ENCODE results near the gene CDH4.

Gene CDH4

DNA sequence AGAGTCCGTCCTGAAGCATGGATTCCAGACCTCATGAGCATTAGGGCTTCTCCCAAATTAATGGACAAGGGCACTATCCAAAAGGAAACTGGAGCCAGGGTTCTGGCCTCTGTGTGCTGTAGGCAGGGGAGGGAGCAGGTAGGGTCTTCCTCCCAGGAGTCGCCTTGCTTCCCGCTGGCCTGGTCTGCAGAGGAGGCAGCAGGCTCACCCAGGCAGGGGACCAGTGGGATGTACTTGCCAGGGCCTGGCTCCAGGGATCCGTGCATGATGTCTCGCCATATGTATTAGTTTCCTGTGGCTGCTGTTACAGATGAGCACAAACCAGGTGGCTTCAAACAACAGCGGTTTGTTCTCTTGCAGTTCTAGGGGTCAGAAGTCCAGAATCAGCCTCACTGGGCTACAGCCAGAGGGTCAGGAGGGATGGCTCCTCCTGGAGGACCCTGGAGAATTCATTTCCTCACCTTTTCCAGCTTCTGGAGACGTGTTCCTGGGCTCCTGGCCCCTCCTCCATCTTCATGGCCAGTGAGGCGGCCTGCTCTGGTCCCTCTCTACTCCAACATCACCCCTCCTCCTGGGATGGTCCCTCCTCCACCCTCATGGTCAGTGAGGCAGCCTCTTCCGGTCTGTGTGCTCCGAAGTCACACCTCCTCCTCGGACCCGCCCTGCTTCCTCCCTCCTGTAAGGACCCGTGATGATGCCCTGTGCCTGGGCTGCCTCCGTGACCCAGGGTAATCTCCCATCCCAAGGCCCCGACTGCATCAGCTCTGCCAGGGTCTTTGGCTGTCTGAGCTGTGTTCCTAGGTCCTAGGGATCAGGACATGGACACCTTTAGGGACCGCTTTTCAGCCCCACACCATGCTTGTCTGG, 329.1 kb downstream of the CDH4 start:
- Histone ChIP-seq H3K79me2 (ENCODE audit: control insufficient read depth, insufficient read depth, low read length, poor library complexity) (no peaks in the 10 kb centered on the region), H3K4ac (ENCODE audit: low read depth, low read length) (no peak overlapping the region), H3K27me3 (ENCODE audit: insufficient read depth, low read length) (no peaks in the 10 kb centered on the region), H3K23ac (ENCODE audit: low read length) (no peak overlapping the region), H3K4me1 (ENCODE audit: control insufficient read depth in 1 of 2, insufficient read depth in 2 of 2, low read length in 2 of 2) (no peaks in the 10 kb centered on the region), H3K14ac (ENCODE audit: low read length) (no peak overlapping the region), H4K12ac (ENCODE audit: low read depth, low read length) (no peak overlapping the region), H2BK5ac (ENCODE audit: low read depth, low read length, poor library complexity) (no peak overlapping the region), H3K79me1 (ENCODE audit: low read length) (no peaks in the 10 kb centered on the region), H2BK120ac (ENCODE audit: insufficient read depth, low read length, poor library complexity) (no peak overlapping the region), H4K8ac (ENCODE audit: low read depth, low read length) (no peak overlapping the region), H3K4me3 (ENCODE audit: low read depth, low read length) (no peak overlapping the region), H3K36me3 (ENCODE audit: control insufficient read depth in 1 of 2, insufficient read depth in 2 of 2, low read length in 2 of 2) (no peaks in the 10 kb centered on the region), H2BK12ac (ENCODE audit: low read length) (no peak overlapping the region), H3K9ac (ENCODE audit: low read length) (no peak overlapping the region), H3K27ac (ENCODE audit: low read depth, low read length) (no peak overlapping the region), H4K91ac (ENCODE audit: low read depth, low read length) (no peak overlapping the region), H3K18ac (ENCODE audit: low read length) (no peak overlapping the region), H3K9me3 (ENCODE audit: insufficient read depth, low read depth, low read length) (peaks cover 3% of the 10 kb centered on the region), H2AK5ac (ENCODE audit: low read length) (no peak overlapping the region), H3K4me2 (ENCODE audit: low read length) (no peak overlapping the region), H2AFZ (ENCODE audit: insufficient read depth, low read length, poor library complexity) (no peak overlapping the region)
- no CpG with 5 or more reads among the region's 16 CpGs for WGBS (ENCODE audit: extremely low coverage, insufficient coverage, insufficient read length)
- DNase-seq = no peak

- Histone ChIP-seq H4K8ac (ENCODE audit: low read depth, low read length) (no peak overlapping the region), H3K4me1 (ENCODE audit: control insufficient read depth in 1 of 2, insufficient read depth in 2 of 2, low read length in 2 of 2) (no peaks in the 10 kb centered on the region), H2AFZ (ENCODE audit: insufficient read depth, low read length, poor library complexity) (no peak overlapping the region), H3K27ac (ENCODE audit: low read depth, low read length) (no peak overlapping the region), H3K23ac (ENCODE audit: low read length) (no peak overlapping the region), H4K12ac (ENCODE audit: low read depth, low read length) (no peak overlapping the region), H3K9me3 (ENCODE audit: insufficient read depth, low read depth, low read length) (no peaks in the 10 kb centered on the region), H3K14ac (ENCODE audit: low read length) (no peak overlapping the region), H2BK5ac (ENCODE audit: low read depth, low read length, poor library complexity) (no peak overlapping the region), H3K18ac (ENCODE audit: low read length) (no peak overlapping the region), H3K27me3 (ENCODE audit: insufficient read depth, low read length) (no peaks in the 10 kb centered on the region), H3K79me1 (ENCODE audit: low read length) (no peaks in the 10 kb centered on the region), H2AK5ac (ENCODE audit: low read length) (no peak overlapping the region), H3K79me2 (ENCODE audit: control insufficient read depth, insufficient read depth, low read length, poor library complexity) (no peaks in the 10 kb centered on the region), H3K9ac (ENCODE audit: low read length) (no peak overlapping the region), H2BK120ac (ENCODE audit: insufficient read depth, low read length, poor library complexity) (no peak overlapping the region), H3K4ac (ENCODE audit: low read depth, low read length) (no peak overlapping the region), H3K4me3 (ENCODE audit: low read depth, low read length) (peak overlapping the region; percentile 34), H4K91ac (ENCODE audit: low read depth, low read length) (no peak overlapping the region), H3K36me3 (ENCODE audit: control insufficient read depth in 1 of 2, insufficient read depth in 2 of 2, low read length in 2 of 2) (no peaks in the 10 kb centered on the region), H3K4me2 (ENCODE audit: low read length) (no peak overlapping the region), H2BK12ac (ENCODE audit: low read length) (no peak overlapping the region)
- no CpG with 5 or more reads among the region's 14 CpGs for WGBS (ENCODE audit: extremely low coverage, insufficient coverage, insufficient read length)
- DNase-seq = no peak
Observed at GRCh38 chr20:61581825-61582188, 329.7 kb downstream of the CDH4 start.

- WGBS (ENCODE audit: extremely low coverage, insufficient coverage, insufficient read length) = no CpG with 5 or more reads among the region's 15 CpGs
- Histone ChIP-seq H3K79me1 (ENCODE audit: low read length) (no peaks in the 10 kb centered on the region), H2BK5ac (ENCODE audit: low read depth, low read length, poor library complexity) (no peak overlapping the region), H3K18ac (ENCODE audit: low read length) (no peak overlapping the region), H3K23ac (ENCODE audit: low read length) (no peak overlapping the region), H3K14ac (ENCODE audit: low read length) (no peak overlapping the region), H3K36me3 (ENCODE audit: control insufficient read depth in 1 of 2, insufficient read depth in 2 of 2, low read length in 2 of 2) (no peaks in the 10 kb centered on the region), H2AK5ac (ENCODE audit: low read length) (no peak overlapping the region), H2BK120ac (ENCODE audit: insufficient read depth, low read length, poor library complexity) (no peak overlapping the region), H3K27me3 (ENCODE audit: insufficient read depth, low read length) (no peaks in the 10 kb centered on the region), H3K27ac (ENCODE audit: low read depth, low read length) (no peak overlapping the region), H4K12ac (ENCODE audit: low read depth, low read length) (no peak overlapping the region), H3K4me2 (ENCODE audit: low read length) (no peak overlapping the region), H3K4me3 (ENCODE audit: low read depth, low read length) (peak overlapping the region; percentile 34), H3K9me3 (ENCODE audit: insufficient read depth, low read depth, low read length) (no peaks in the 10 kb centered on the region), H3K79me2 (ENCODE audit: control insufficient read depth, insufficient read depth, low read length, poor library complexity) (no peaks in the 10 kb centered on the region), H4K8ac (ENCODE audit: low read depth, low read length) (no peak overlapping the region), H2BK12ac (ENCODE audit: low read length) (no peak overlapping the region), H3K4ac (ENCODE audit: low read depth, low read length) (no peak overlapping the region), H2AFZ (ENCODE audit: insufficient read depth, low read length, poor library complexity) (no peak overlapping the region), H3K9ac (ENCODE audit: low read length) (no peak overlapping the region), H4K91ac (ENCODE audit: low read depth, low read length) (no peak overlapping the region), H3K4me1 (ENCODE audit: control insufficient read depth in 1 of 2, insufficient read depth in 2 of 2, low read length in 2 of 2) (no peaks in the 10 kb centered on the region)
- no peak for DNase-seq
Observed at GRCh38 chr20:61582196-61582923, 330.3 kb downstream of the CDH4 start.

- H3K9me3 ChIP-seq (ENCODE audit: insufficient read depth, low read depth, low read length) = no peaks in the 10 kb centered on the region
- H3K79me1 ChIP-seq (ENCODE audit: low read length) = no peaks in the 10 kb centered on the region
- H3K4me1 ChIP-seq (ENCODE audit: control insufficient read depth in 1 of 2, insufficient read depth in 2 of 2, low read length in 2 of 2) = peaks cover 3% of the 10 kb centered on the region in 2 experiments
- no peak overlapping the region for H2AFZ ChIP-seq (ENCODE audit: insufficient read depth, low read length, poor library complexity)
- no peak overlapping the region for H3K14ac ChIP-seq (ENCODE audit: low read length)
- H3K4ac ChIP-seq (ENCODE audit: low read depth, low read length) = no peak overlapping the region
- no peak overlapping the region for H3K9ac ChIP-seq (ENCODE audit: low read length)
- no peaks in the 10 kb centered on the region for H3K36me3 ChIP-seq (ENCODE audit: control insufficient read depth in 1 of 2, insufficient read depth in 2 of 2, low read length in 2 of 2)
- no CpG with 5 or more reads among the region's 9 CpGs for WGBS (ENCODE audit: extremely low coverage, insufficient coverage, insufficient read length)
- H3K27me3 ChIP-seq (ENCODE audit: insufficient read depth, low read length) = no peaks in the 10 kb centered on the region
- H3K18ac ChIP-seq (ENCODE audit: low read length) = no peak overlapping the region
- H2BK12ac ChIP-seq (ENCODE audit: low read length) = no peak overlapping the region
- no peak overlapping the region for H3K4me3 ChIP-seq (ENCODE audit: low read depth, low read length)
- no peak overlapping the region for H3K23ac ChIP-seq (ENCODE audit: low read length)
- H2BK120ac ChIP-seq (ENCODE audit: insufficient read depth, low read length, poor library complexity) = no peak overlapping the region
- DNase-seq = no peak
- H4K8ac ChIP-seq (ENCODE audit: low read depth, low read length) = no peak overlapping the region
- no peak overlapping the region for H3K27ac ChIP-seq (ENCODE audit: low read depth, low read length)
- no peak overlapping the region for H2AK5ac ChIP-seq (ENCODE audit: low read length)
- H2BK5ac ChIP-seq (ENCODE audit: low read depth, low read length, poor library complexity) = no peak overlapping the region
- no peaks in the 10 kb centered on the region for H3K79me2 ChIP-seq (ENCODE audit: control insufficient read depth, insufficient read depth, low read length, poor library complexity)
- no peak overlapping the region for H4K91ac ChIP-seq (ENCODE audit: low read depth, low read length)
- no peak overlapping the region for H3K4me2 ChIP-seq (ENCODE audit: low read length)
- H4K12ac ChIP-seq (ENCODE audit: low read depth, low read length) = no peak overlapping the region
Observed at GRCh38 chr20:61583356-61583755, 331.3 kb downstream of the CDH4 start.
